HG03571 (cell line): ENCODE measurements around the gene HAVCR2.
"Not testable (repeated sequence)": the region's sequence is repeated elsewhere in the genome, so short reads cannot be mapped to it uniquely, and the experiment has no call there.

ENCODE experiments used
- ATAC-seq: cut with Tn5 transposase; IDR thresholded peaks from one replicate; pipeline ENCODE4 v1.9.1; 2021; ENCODE audit not compliant: unreplicated experiment

HAVCR2 gene

GRCh38 chr5:157100140-157100679, 8.6 kb downstream of the HAVCR2 start:
- no peak for ATAC-seq

- ATAC-seq = no peak
Observed at GRCh38 chr5:157088342-157088990, 20.4 kb downstream of the HAVCR2 start.

GRCh38 chr5:157086751-157087359, 22.0 kb downstream of the HAVCR2 start:
- no peak for ATAC-seq

GRCh38 chr5:157085930-157086329, 22.9 kb downstream of the HAVCR2 start:
- ATAC-seq = no peak

- no peak for ATAC-seq
Observed at GRCh38 chr5:157080286-157080685, 28.6 kb downstream of the HAVCR2 start.

GRCh38 chr5:157076558-157076957, 32.3 kb downstream of the HAVCR2 start:
- no peak for ATAC-seq

GRCh38 chr5:157072508-157072907, 36.3 kb downstream of the HAVCR2 start:
- ATAC-seq = no peak

GRCh38 chr5:157069949-157070348, 38.9 kb downstream of the HAVCR2 start:
- ATAC-seq = no peak

- ATAC-seq = no peak
Observed at GRCh38 chr5:157068785-157069184, 40.1 kb downstream of the HAVCR2 start.

GRCh38 chr5:157068339-157068738, 40.5 kb downstream of the HAVCR2 start:
- no peak for ATAC-seq

- ATAC-seq = no peak
Observed at GRCh38 chr5:157067005-157067404, 41.8 kb downstream of the HAVCR2 start.

GRCh38 chr5:157066080-157066479, 42.8 kb downstream of the HAVCR2 start:
- ATAC-seq = no peak

- no peak for ATAC-seq
Observed at GRCh38 chr5:157063776-157064430, 44.9 kb downstream of the HAVCR2 start.

GRCh38 chr5:157059891-157060290, 49.0 kb downstream of the HAVCR2 start:
- ATAC-seq = no peak

GRCh38 chr5:157059093-157059539, 49.7 kb downstream of the HAVCR2 start, which contains the start of gene HAVCR1:
Gene HAVCR1, minus strand, starts transcription at chr5:157059116. Its CDS starts 1,173 bp downstream, at chr5:157057943.
- no peak for ATAC-seq

- no peak for ATAC-seq
Observed at GRCh38 chr5:157057459-157058370, 51.1 kb downstream of the HAVCR2 start.

GRCh38 chr5:157056848-157057247, 52.0 kb downstream of the HAVCR2 start:
- ATAC-seq = not testable (repeated sequence)

- ATAC-seq = no peak
Observed at GRCh38 chr5:157051604-157052245, 57.1 kb downstream of the HAVCR2 start.

- no peak for ATAC-seq
Observed at GRCh38 chr5:157050050-157050449, 58.8 kb downstream of the HAVCR2 start.

GRCh38 chr5:157049605-157050004, 59.2 kb downstream of the HAVCR2 start:
- no peak for ATAC-seq
